Daoy (cell line): ENCODE measurements around the gene NDC80. TPM values are rescaled to one million over a fixed set of nuclear protein-coding genes. Genes with fewer than 3 reads are reported as not detected.
"Not testable (repeated sequence)": the region's sequence is repeated elsewhere in the genome, so short reads cannot be mapped to it uniquely, and the experiment has no call there.

Experiments used
- DNase-seq: peaks from one replicate; pipeline ENCODE4 v3.0.0-alpha.2; 2015; ENCODE audit warnings: low read depth
- total RNA-seq: library from RNA; depleted of rRNA; stranded (reverse); fragments of >200 nt; shearing (Covaris generic); gene quantifications from 2 replicates; pipeline ENCODE4 v1.2.3, GENCODE V29; 2014; rRNA removed

NDC80 gene
- 48.9 and 56.7 TPM in 2 replicates for total RNA-seq

DNA sequence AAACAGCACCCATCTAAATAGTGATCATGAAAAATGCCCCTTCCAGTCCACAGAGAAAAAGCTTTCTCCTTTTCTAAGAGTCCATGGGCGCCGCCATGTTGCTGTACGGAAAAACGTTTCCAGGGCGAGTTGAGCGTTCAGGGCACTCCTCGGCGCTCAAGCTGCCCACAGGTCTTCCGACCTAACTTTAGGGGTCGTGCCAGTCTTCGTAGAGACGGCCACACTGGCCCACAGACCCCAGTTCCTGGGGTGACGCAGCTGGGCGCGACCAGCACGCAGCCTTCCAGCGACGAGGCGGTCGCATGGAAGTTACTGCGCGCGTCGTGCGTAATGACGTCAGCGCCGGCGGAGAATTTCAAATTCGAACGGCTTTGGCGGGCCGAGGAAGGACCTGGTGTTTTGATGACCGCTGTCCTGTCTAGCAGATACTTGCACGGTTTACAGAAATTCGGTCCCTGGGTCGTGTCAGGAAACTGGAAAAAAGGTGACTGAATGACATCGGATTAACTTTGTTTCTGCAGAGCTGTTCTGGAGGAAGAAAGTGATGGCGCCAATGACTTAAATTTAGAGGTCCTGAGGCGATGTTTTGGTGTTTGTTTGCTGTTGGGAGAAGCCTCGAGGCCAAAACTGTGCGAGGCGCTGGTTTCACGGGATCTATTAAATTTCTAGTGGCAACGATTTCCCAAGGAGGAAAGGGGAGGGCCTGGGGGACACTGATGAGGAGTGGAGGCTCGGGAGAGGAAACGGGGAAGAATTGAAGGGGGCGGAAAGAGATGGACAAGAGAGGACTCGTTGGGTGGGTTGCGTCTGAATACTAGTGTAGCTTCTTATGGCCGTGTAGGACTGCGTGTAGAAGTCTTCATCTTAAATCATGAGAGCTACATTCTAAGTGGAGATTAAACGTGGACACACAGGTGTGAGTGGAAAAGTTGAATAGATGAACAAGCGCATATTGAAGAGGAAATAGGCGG is at the start of gene NDC80, which contains the start of gene METTL4:
Gene NDC80, plus strand, starts transcription at position 358 of the 971 bp plus-strand sequence. CDS start 1,429 bp downstream, outside the sequence.
Gene METTL4, minus strand, starts transcription at position 306 of the 971 bp plus-strand sequence. CDS start 4,289 bp downstream, outside the sequence.
- peak; percentile 88 for DNase-seq

DNA sequence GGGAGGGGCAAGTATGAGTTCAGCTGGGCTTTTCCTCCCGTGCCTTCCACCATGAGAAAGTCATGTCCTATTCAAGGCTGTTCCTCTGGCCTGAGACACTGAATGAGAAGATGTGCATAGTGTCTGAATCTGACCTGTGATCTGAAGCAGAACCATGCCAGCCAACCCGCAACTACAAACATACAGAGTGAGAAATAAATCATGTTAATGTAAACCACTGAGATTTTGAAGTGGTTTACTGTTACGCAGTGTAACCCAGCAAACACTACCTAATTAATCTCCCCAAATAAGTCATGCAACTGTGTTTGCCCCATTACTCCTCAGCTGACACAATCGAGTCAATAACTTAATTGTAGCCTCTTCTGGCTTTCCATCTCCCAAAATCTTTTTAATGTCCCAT is 49.2 kb upstream of the NDC80 start:
- no peak for DNase-seq

DNA sequence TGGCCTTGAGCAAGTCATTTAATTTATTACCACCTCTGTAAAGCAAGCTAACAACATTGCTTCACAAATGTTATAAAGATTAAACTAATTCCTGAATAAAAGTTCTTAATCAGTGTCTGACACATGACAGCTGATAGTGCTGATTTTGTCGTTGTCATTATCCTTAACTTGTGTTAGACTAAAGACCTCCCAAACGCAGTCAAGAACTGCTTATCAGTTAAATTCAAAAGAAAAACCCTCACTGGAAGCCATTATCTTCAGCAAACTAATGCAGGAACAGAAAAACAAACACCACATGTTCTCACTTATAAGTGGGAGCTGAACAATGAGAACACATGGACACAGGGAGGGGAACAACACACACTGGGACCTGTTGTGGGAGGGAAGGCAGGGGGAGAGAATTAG is 46.6 kb upstream of the NDC80 start:
- DNase-seq = not testable (repeated sequence)

DNA sequence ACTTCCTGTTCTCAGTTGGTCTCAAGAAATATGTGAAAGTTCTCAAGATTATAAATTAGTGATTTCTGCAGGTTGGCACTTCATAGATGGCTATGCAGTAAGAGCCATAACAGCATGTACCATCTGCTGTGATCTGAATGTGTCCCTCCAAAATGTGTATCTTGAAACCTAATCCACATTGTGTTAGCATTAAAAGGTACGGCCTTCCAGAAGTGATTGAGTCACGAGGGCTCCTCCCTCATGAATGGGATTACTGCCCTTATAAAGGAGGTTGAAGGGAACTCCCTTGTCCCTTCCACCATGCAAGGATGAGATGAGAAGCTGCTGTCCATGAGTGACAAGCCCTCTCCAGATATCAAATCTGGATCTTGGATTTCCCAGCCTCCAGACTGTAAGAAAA is 45.0 kb upstream of the NDC80 start:
- no peak for DNase-seq

DNA sequence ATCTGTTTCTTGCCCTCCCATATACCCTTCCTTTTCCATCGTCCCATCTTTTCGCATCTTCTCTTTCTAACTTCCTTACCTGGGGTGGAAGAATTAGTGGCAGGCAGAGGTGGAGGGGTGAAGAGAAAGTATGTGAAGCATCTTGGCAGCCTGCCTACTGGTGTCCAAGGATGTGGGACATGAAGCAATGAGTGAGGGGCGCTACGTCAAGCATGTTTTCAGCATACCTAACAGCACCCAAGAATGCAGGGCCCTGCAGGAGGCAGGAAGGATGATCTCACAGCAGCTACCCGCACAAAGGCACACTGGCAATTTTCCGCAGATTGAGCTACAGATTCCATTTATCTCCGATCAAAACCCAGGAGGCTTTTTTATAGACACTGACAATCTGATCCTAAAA is 42.2 kb upstream of the NDC80 start:
- peak; percentile 55 for DNase-seq

DNA sequence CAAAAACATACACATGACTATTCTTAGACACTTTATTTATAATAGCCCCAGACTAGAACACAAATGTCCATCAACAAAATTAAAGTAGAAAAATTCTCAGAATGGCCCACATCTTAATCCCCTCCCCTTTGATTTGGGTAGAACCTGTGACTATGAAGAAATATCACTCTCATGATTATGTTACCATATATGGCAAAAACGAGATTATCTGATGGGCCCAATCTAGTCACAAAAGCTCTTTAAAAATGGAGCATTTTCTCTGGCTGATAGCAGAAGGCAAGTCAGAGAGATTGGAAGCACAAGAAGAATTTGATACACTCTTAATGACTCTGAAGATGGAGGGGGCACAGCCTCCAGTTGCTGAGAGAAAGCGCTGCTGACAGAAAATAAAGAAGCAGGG is 39.6 kb upstream of the NDC80 start:
- DNase-seq = no peak

DNA sequence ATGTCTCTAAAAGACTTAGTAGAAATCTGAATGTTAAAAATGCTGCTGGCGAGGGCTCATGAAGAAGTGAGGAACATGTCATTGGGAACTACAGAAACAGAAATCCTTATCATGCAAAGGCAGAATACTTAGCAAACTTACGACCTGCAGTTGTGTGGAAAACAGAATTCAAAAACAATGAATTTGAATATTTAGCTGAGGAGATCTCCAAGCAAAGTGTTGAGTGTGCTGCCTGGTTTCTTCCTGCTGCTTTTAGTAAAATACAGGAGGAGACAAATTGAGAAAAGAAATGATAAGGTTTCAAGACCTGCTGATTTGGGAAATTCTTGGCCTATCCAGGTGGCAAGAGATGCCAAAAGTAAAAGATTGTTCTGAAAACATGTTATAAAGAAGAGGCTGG is 38.6 kb upstream of the NDC80 start:
- DNase-seq = no peak

DNA sequence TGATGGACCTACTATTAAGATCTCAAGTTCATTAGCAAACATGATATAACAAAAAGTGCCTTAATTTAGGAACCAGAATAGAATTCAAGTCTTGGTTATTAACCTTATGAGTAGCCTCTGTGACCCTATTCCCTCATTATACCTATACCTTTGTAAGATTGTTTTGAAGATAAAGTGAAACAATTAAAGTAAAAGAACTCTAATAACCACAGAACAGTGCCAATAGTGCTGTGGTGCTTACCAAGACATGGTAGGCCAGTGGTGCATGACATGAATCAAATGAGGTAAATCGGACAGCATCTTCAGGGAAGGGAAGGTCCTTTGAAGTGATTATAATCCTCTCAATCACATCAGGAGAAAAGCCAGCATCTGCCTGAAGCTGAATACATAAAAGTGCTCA is 36.5 kb upstream of the NDC80 start:
- DNase-seq = no peak

DNA sequence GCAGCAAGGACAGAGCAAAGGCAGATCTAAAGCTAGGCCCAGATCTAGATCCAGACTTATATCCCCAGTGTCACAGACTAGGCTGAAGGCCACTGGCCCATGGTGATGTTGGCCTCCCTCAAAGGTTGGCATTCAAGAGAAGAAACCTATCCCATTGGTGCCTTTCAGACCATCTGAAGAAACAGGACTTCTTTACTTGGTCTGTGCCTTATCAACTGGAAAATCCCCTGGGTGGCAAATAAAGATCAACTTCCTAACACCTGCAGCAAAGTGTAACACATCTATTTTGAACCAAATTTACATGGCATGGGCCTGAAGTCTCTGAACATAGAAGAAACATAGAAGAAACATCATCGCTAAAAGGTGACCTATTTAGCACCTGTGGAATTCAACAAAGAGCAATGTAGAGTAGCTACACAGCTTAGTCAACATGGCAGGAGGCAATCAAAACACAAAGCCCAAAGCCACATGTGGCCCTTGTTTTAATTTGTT is 35.9 kb upstream of the NDC80 start:
- no peak for DNase-seq

DNA sequence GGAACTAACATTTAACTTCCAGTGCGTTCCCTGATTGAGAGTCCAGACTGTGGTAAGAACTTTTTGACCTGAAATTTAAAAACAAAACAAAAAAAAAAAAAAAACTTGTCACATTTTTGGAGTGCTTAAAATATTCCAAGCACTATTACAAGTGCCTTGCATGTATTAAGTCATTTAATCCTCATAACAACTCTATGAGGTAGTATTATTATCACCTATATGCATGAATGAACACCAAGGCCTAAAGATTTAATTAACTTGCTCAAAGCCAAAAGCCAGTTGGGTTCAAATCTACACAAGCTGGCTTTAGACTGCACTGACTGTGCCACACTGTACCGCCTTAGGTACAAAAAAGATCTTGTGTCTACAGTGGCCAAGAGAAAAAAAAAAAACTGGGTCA is 35.3 kb upstream of the NDC80 start:
- no peak for DNase-seq

DNA sequence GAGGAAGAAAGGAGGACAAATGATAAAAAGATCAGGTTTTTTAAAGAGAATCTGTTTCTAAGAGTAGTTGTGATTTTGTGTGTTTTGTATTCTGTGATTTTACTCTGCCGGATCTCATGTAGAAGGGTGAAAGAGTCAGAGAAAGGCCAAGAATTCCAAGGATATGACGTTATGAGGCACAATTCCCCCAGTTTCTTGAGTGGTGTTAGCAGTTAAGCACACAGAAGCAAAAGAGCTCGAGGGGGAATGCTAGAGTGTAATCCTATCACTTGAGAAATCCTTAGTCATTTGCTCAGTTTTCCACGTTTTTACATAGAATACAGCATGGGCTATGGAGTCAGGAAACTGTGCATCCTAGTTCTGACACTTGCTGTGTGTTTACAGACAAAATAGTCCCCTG is 34.9 kb upstream of the NDC80 start:
- DNase-seq = no peak

DNA sequence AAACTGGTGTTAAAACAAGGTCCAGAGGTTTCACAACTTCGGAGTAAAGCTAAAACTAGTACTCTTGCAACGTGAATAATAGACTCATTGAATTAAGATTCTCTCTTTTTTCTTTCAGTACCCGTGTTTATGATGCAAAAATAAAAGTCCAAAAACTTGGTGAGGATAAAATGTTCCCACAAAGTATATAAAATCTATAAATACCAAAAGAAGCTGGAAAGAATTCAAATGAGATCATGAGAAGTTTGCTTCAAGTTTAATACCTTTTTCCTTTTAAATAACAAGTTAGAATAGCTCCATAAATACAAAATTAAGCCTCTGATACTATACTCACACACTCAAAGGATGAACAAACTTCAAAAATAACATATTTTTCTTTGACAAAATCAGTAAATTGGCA is 34.1 kb upstream of the NDC80 start:
- DNase-seq = no peak

DNA sequence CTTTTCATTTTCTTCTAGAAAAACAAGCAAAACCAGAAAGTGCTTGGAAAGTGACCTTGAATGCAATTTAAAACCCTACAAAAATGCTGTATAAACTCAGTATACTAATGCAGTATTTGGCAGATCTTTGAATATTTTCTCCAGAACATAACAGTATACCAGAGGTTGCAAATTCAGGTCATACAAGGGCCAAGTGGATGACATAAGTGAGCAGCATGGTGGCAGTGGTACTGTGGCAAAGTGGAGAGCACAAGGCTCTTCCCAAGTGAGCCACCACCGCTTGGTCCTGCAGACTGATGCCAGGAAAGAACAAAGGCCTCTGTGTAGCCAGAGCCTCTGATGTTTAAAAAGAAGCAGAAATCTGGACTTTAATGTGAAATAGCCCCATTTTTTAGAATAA is 33.1 kb upstream of the NDC80 start:
- DNase-seq = no peak

DNA sequence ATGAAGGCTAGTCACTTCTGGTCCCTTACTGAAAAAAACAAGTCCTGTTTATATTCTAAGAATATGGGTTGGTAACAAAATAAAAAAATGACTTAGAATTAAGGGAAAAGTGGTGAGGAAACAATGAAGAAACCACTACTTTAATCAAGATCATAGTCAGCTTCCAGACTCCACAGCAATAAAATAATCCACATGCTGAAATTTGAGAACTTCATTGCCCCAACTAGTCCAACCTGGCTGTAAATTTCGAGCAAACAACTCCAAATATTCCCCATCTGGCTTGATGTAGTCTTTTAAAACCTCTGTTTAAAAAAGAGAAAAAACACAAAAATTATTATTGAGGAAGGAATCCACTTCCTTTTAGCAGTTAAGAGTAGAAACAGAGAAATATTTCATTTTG is 32.5 kb upstream of the NDC80 start:
- DNase-seq = no peak

DNA sequence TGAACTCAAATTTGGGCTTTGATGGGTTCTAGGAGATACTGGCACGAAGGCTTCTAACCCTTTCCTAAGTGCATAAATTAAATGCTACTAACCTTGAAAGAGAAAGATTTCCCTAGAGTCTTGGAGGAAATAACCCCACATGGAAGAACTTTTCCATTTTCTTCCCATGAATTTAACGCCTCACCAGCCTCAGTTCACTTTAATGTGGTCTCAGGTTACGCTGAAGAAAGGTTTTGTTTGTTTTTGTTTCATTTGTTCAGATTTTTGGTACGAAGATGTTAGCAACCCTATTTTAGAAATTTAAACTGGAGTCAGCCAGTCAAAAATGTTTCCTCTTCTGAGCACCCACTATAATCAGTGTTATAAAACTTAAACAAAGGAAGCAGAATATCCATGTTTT is 30.8 kb upstream of the NDC80 start:
- no peak for DNase-seq

DNA sequence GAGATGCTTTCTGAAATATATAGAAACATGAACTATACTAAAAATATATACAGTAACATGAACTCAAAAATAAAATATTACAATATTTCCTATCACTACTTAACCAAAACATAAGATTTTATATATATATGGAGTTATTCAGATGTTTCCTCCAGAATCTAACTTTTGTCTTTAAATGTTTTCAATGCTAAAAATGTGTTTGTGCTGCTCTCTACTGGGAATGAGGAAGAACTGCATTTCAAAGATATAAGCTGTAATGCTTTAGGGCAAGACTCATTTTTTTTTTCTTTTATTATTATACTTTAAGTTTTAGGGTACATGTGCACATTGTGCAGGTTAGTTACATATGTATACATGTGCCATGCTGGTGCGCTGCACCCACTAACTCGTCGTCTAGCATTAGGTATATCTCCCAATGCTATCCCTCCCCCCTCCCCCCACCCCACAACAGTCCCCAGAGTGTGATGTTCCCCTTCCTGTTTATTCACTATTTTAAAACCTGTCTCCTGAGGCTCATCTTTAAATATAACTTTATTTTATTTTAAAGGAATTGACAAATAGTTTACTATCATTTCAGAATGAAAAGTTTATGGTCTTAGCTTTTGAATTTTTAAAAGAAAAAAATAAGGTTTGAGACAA is 29.3 kb upstream of the NDC80 start:
- DNase-seq = peak; percentile 1

DNA sequence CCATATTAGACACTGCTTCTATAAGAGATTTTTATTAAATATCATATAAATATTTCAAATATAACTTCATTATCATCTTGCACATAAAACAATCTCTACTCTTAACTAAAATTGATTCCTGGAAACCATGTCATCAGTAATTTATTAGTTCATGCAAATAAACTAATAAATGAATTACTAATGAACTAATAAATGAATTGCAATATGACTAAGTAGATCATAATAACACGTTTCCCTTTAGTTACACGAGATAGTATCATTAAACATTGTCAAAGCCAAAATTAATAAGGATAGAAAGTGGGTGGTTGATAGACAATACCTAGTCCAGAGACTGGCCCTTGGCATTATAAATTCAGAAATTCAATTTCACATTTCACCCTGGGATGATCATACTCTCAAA is 26.2 kb upstream of the NDC80 start:
- DNase-seq = no peak

DNA sequence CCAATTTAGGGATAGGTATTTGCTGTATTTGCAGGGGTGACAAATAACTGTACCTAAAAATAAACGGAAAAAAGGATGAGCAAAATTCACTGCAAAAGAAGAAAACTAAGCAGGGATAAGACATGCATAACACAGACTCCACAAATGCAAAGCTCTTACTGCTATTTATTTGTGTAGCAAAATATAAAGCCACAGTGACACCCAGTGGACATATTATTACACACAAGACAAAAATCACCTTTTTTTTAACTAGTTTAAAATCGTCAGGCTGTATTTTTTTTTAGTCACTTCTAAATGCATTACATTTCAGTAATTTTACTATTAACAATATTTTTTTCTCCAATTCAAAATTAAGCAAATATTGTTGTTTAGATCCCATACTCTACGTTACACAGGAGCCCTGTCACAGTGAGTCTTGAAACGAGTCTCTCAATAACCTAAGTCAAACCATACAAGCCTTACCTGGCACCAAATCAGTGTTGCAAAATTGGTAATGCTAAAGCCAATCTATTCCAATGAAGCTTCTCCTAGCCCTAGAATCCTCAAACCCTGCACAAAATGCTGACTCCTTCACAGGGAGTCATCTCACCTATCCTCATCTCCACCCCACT is 23.8 kb upstream of the NDC80 start:
- DNase-seq = peak; percentile 7

DNA sequence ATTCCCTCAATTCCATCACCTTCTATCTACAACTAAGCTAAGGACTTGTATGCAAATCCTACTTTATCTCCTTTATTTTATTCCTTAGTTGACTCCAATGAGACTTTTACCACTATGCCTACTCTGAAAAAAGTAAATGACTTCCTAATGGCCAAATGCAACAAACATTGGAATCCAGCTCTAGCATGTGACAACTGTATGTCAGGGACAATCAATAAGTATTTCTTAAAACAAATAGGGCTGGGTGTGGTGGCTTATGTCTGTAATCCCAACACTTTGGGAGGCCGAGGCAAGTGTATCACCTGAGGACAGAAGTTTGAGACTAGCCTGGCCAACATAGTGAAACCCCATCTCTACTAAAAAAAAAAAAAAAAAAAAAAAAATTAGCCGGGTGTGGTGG is 21.9 kb upstream of the NDC80 start:
- DNase-seq = no peak

DNA sequence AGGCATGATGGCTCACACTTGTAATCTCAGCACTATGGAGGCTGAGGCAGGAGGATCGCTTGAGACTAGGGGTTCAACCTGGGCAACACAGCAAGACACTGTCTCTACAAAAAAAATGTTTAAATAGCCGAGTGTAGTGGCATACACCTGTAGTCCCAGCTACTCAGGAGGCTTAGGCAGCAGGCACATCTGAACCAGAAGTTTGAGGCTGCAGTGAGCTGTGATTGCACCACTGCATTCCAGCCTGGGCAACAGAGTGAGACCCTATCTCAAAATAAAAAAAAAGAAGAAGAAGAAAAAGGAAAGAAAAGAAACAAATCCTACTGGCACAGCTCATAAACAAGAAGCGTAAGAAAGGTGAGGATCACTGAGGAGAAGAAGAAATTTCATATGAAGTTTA is 19.9 kb upstream of the NDC80 start:
- DNase-seq = no peak

DNA sequence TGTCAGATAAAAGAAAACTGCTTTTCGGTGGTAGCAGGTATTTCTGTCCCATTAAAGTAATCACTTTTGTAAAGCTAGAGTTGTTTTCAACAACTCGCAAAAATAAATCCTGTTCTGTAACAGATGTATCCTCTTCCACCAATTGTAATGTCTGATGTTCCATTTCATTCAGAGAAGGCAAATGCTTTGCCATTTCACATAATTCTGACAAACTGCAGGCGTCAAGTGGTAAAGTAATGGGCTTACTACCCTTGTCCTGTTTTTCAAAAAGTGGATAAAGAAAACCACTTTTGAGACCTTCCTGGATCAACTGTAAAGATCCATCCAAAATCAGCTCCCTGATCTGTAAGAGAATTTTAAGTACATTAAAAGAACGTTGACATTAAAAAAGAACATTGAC is 16.7 kb upstream of the NDC80 start:
- DNase-seq = no peak

DNA sequence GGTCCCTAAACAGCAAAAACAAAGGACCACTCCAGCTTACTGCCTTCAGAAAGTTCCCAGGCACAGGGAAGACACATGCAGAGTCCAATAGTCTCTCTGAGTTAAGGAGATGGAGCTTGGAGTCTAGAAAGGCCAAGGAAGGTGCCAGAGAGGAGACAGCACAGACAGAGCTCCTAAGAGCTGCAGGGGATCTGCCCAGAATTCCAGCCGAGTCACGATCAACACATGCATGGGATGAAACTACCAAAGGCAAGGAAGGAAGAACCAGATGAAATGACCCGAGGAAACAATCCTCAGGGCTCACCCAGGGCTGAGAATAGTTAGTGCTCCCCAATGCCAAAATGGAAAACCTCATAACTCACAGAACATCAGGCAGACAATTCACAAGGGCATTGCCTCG is 15.5 kb upstream of the NDC80 start:
- no peak for DNase-seq
